Measurements from ENCODE around the gene DCTN1. TPM values are rescaled to one million over a fixed set of nuclear protein-coding genes. Genes with fewer than 3 reads are reported as not detected.
A peak's percentile ranks its signal among the peaks of the same experiment; 100 is the strongest.

DCTN1 gene
- total RNA-seq, 1 donor from 2014 or later, result 104 TPM

DNA sequence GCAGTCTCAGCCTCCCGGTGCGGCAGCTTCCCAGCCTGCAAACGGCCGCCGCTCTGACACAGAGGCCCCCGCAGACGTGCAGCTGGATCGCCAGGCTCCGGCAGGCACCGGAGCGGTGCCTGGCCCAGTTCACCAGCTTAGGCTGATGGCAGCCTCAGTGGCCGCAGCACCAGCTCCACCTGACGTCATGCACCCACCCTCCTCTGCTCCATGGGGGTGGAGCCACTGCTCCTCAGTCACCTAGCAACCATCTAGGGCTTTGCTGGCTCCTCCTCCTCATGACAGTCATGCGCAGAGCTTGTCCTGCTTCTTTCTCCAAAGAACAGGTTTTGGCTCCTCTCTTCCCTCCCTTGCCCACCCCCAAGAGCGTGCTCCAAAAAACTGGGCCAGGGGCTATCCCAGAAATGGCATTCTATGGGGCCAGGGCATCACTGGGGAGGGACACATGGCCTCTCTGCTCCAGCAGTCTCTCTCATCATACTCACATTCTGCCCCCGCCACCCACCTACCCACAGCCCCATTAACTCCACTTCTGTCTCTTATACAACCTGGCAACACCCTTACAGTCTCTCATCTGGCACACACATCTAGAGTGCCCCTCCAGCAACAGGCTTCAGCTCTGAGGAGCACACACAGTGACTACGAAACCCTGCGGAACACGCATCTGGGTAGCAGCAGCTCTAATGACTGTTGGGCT is 5.5 kb downstream of the DCTN1 start:
- intact Hi-C loops (cut with micrococcal nuclease), result no loop called here

DNA sequence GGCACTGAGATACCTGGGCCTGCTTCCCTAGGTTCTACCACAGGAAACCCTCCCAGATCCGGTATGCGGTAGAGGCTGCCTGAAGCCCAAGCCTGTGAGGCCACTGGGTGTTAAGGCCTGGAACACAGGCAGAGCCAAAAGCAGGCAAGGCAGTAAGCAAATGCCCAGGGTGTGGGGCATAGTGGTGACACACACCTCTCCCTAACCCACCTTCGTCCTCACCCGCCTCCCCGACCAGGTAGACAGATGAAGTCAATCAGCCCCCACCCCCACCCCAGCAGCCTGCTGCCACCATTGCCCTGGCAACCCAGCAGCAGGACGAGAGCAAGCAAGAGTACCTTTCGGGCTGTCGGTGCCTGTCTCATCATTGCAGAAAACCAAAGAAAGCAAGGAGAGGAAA is 6.1 kb downstream of the DCTN1 start:
- Mint-ChIP-seq H3K9me3 (no peaks in the 10 kb centered on the region), H3K36me3 (ENCODE audit: low read depth) (peaks cover 33% of the 10 kb centered on the region)
- no peak for DNase-seq (ENCODE audit: low spot score)

More for the DNA sequence above, 5.5 kb downstream of the DCTN1 start:
- Mint-ChIP-seq H3K36me3 (ENCODE audit: low read depth) (peaks cover 29% of the 10 kb centered on the region), H3K4me1 (ENCODE audit: low read depth) (peaks cover 2% of the 10 kb centered on the region), H3K27ac (peak overlapping the region; percentile 19), H3K9me3 (no peaks in the 10 kb centered on the region), H3K27me3 (ENCODE audit: low read depth) (no peaks in the 10 kb centered on the region), H3K4me3 (ENCODE audit: low read depth) (no peak overlapping the region)
- no peak for DNase-seq (ENCODE audit: low spot score)

DNA sequence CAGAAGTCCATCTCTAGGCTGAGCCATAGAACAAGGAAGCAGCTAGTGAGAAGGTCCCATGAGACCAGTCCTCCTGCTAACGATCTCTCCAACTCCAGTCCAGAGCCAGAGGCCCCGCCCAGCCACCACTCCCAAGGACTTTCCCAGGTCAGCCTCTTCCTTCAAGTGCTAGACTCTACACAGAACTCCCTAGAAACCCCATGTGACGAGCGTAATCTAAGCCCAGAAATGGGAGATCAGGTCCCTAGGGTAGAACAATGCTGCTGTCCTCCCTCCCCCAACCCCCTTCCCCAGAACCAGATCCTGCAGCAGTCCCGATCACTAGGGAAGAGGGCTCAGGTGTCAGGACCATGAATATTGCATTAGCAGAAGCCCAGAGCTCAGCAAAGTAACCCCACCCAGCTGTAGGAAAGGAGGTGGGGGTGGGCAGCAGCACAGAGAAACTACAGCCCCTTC is 6.9 kb downstream of the DCTN1 start:
- Mint-ChIP-seq H3K9me3 (no peaks in the 10 kb centered on the region), H3K36me3 (ENCODE audit: low read depth) (peaks cover 40% of the 10 kb centered on the region), H3K27ac (no peak overlapping the region), H3K4me1 (ENCODE audit: low read depth) (no peaks in the 10 kb centered on the region), H3K27me3 (ENCODE audit: low read depth) (no peaks in the 10 kb centered on the region), H3K4me3 (ENCODE audit: low read depth) (no peak overlapping the region)
- DNase-seq (ENCODE audit: low spot score), result no peak
- intact Hi-C loops (cut with micrococcal nuclease), result no loop called here

More for the DNA sequence above, 6.1 kb downstream of the DCTN1 start:
- no peaks in the 10 kb centered on the region for H3K27me3 Mint-ChIP-seq (ENCODE audit: low read depth)
- no peak overlapping the region for H3K27ac Mint-ChIP-seq
- no peak overlapping the region for H3K4me3 Mint-ChIP-seq (ENCODE audit: low read depth)
- intact Hi-C loops (cut with micrococcal nuclease), result no loop called here
- peaks cover 2% of the 10 kb centered on the region for H3K4me1 Mint-ChIP-seq (ENCODE audit: low read depth)

DNA sequence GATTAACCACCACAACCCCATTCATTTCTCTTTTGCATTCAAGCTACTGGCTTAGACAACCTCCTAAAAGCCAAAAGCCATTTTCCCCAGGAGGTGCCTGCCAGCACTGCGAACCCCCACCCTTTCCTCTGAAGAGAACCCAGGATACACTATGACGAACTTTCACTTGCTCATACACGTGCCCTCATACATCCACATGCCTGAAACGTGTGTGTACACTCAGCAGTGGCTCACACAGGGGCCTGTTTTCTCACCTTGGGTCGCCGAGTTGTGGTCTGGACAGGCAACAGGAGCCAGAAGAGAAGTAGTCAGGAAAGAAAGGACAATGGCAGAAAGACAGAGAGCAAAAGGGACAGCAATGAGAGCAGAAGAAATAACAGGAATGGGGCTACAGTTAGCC is 7.4 kb downstream of the DCTN1 start:
- Mint-ChIP-seq H3K36me3 (ENCODE audit: low read depth) (peaks cover 42% of the 10 kb centered on the region), H3K27me3 (ENCODE audit: low read depth) (no peaks in the 10 kb centered on the region), H3K9me3 (no peaks in the 10 kb centered on the region), H3K4me1 (ENCODE audit: low read depth) (no peaks in the 10 kb centered on the region), H3K27ac (no peak overlapping the region), H3K4me3 (ENCODE audit: low read depth) (no peak overlapping the region)
- no peak for DNase-seq (ENCODE audit: low spot score)
- intact Hi-C loops (cut with micrococcal nuclease), result no loop called here

DNA sequence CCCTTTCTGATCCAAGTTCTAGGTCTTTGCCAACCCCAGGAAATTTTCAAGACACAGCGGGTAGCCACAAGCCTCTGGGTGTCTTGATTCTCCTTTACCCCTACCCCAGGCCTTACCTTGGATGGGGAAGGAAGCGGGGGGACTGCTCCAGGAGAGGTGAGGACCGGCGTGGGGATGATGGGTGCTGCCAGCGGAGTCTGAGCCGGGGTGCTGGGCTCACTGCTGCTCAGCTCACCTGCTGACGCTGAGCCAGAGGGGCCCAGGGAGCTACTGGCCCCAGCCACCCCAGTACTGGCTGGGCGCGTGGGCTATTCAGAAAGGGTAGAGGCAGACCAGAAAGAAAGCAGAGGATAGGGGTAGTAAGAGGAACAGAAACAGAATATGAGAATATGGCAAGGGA is 8.7 kb downstream of the DCTN1 start:
- no peaks in the 10 kb centered on the region for H3K27me3 Mint-ChIP-seq (ENCODE audit: low read depth)
- H3K36me3 Mint-ChIP-seq (ENCODE audit: low read depth), result peaks cover 46% of the 10 kb centered on the region
- H3K4me3 Mint-ChIP-seq (ENCODE audit: low read depth), result no peak overlapping the region
- H3K4me1 Mint-ChIP-seq (ENCODE audit: low read depth), result no peaks in the 10 kb centered on the region
- H3K27ac Mint-ChIP-seq, result no peak overlapping the region
- H3K9me3 Mint-ChIP-seq, result no peaks in the 10 kb centered on the region
- intact Hi-C loops (cut with micrococcal nuclease), result no loop called here
- no peak for DNase-seq (ENCODE audit: low spot score)

DNA sequence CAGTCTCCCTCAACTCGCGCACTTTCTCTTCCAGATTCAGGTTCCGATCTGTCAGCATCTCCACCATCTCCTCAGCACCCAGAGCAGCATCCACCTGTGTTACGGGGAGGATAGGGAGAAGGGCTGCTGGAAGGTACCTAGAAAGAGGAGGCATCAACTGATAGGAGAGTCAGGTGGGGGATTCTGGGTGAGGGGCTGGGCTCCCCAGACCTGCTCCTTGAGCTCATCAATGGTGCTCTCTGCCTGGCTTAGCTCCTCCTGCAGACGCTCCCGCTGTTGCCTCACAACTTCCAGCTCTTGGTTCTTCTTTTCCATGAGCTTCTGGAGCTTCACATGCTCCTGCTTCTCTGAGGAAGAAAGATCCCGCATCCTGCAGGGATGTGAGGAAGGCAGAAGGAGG is 10.1 kb downstream of the DCTN1 start:
- intact Hi-C loops (cut with micrococcal nuclease), result no loop called here
- no peaks in the 10 kb centered on the region for H3K27me3 Mint-ChIP-seq (ENCODE audit: low read depth)

DNA sequence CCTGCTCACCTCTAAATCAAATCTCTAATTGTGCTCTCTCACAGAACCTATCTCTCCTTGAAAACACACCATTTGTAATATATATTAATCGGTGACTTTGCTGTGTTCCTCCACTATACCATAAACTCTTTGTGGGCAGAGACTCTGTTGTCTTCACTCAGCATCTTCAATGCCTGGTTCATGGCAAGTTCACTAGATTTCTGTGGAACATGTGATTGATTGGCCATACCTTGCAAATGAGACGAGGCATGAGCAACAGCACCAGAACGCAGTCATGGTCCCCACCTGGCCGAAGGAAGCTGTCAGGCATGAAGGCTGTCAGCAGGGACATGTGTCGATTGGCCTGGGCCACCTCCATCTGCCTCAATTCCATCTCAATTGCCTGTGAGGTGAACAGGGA is 11.6 kb downstream of the DCTN1 start:
- H3K4me1 Mint-ChIP-seq (ENCODE audit: low read depth), result no peaks in the 10 kb centered on the region
- no peak overlapping the region for H3K4me3 Mint-ChIP-seq (ENCODE audit: low read depth)
- DNase-seq (ENCODE audit: low spot score), result no peak
- H3K27me3 Mint-ChIP-seq (ENCODE audit: low read depth), result no peaks in the 10 kb centered on the region
- intact Hi-C loops (cut with micrococcal nuclease), result no loop called here
- no peak overlapping the region for H3K27ac Mint-ChIP-seq
- peaks cover 64% of the 10 kb centered on the region for H3K36me3 Mint-ChIP-seq (ENCODE audit: low read depth)
- no peaks in the 10 kb centered on the region for H3K9me3 Mint-ChIP-seq

More for the DNA sequence above, 10.1 kb downstream of the DCTN1 start:
- Mint-ChIP-seq H3K4me1 (ENCODE audit: low read depth) (no peaks in the 10 kb centered on the region), H3K27ac (no peak overlapping the region), H3K9me3 (no peaks in the 10 kb centered on the region), H3K36me3 (ENCODE audit: low read depth) (peaks cover 57% of the 10 kb centered on the region), H3K4me3 (ENCODE audit: low read depth) (no peak overlapping the region)
- no peak for DNase-seq (ENCODE audit: low spot score)

DNA sequence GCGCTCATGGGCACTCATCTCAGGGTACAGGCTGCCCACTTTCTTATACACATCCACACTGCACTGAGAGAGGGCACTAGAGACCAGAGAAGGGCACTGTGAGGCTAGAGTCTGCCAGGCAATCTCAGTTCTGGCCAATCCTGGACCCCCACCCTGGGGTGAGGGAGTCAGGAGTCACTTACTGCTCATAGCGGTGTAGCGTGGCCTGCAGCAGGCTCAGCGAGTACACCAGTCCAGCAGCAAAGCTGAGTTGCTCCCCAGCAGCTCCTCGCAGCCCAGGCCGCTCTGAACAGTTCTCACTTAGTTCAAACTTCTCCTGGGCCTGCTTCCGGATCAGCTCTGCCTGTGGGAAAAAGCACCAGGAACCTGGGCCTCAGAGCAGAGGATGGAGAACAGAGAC is 12.3 kb downstream of the DCTN1 start:
- peaks cover 66% of the 10 kb centered on the region for H3K36me3 Mint-ChIP-seq (ENCODE audit: low read depth)
- no peaks in the 10 kb centered on the region for H3K4me1 Mint-ChIP-seq (ENCODE audit: low read depth)
- no peak for DNase-seq (ENCODE audit: low spot score)
- H3K9me3 Mint-ChIP-seq, result no peaks in the 10 kb centered on the region
- no peak overlapping the region for H3K27ac Mint-ChIP-seq
- intact Hi-C loops (cut with micrococcal nuclease), result no loop called here
- no peaks in the 10 kb centered on the region for H3K27me3 Mint-ChIP-seq (ENCODE audit: low read depth)
- no peak overlapping the region for H3K4me3 Mint-ChIP-seq (ENCODE audit: low read depth)

DNA sequence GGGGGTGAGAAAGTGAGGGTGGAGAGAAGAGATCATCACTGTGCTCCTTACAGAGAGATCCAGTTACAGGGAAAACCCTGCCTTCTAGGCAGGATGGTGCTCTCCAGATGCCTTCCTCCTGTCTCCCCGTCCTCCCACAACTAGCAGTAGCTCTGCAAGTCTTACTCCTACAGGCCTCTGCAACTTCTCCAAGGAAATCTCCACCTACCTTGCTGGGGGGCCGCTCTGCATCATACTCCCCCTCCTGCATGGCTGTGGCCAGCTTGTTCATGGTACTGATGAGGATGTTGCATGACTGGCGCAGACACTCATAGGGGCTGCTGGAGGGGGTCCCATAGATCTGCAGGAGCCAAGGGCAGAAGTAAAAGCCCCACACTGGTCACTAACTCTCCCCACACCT is 14.1 kb downstream of the DCTN1 start:
- H3K4me1 Mint-ChIP-seq (ENCODE audit: low read depth), result no peaks in the 10 kb centered on the region
- intact Hi-C loops (cut with micrococcal nuclease), result no loop called here
- no peaks in the 10 kb centered on the region for H3K27me3 Mint-ChIP-seq (ENCODE audit: low read depth)
- DNase-seq (ENCODE audit: low spot score), result no peak
- H3K27ac Mint-ChIP-seq, result no peak overlapping the region
- H3K9me3 Mint-ChIP-seq, result no peaks in the 10 kb centered on the region
- no peak overlapping the region for H3K4me3 Mint-ChIP-seq (ENCODE audit: low read depth)
- peaks cover 76% of the 10 kb centered on the region for H3K36me3 Mint-ChIP-seq (ENCODE audit: low read depth)

DNA sequence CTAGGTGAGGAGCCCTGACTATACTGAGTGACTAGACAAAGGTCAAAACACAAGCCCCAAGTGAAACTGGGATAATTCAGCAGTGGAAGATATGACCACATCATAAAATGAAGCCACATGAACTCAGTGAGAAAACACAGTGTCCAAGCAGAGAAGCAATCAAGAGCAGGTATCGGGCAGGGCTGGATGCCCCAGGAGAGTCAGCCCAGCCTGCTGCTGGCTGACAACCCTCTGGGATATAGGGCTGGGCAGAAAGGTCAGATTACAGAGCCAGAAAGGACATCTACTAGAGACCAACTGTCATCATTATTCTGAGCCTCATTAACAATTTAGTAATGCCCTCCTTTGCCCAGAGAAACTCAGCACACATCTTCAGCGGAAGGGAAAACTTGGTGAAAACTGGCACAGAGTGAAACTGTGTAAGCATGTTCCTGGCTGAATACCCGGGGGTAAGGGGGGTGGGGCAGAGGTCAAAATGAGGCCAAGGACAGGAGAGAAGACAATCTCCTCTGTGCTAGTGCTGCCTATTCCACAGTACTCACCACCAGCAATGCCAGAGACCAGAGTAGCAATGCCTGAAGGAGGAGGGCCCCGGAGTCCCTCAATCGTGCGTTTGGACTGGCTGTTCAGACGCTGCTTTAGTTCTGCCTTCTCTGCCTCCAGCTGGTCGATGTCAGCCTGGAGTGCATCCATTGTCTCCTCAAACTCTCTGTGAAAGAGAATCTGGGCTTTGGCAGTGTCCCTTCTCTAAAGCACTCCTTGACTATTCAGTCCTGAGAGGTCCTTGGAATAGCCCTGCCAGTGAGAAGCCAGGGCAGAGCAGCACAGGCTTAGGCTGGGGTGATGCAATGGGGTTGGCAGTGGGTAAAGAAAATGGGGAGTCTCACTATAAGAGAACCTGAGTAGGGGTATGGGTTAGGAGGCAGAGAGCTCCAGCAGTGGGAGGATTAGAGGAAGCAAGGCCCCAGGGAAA is 15.3 kb downstream of the DCTN1 start:
- Mint-ChIP-seq H3K9me3 (no peaks in the 10 kb centered on the region), H3K4me1 (ENCODE audit: low read depth) (no peaks in the 10 kb centered on the region), H3K27ac (no peak overlapping the region), H3K36me3 (ENCODE audit: low read depth) (peaks cover 70% of the 10 kb centered on the region), H3K27me3 (ENCODE audit: low read depth) (no peaks in the 10 kb centered on the region), H3K4me3 (ENCODE audit: low read depth) (no peak overlapping the region)
- intact Hi-C loops (cut with micrococcal nuclease), result no loop called here
- no peak for DNase-seq (ENCODE audit: low spot score)

DNA sequence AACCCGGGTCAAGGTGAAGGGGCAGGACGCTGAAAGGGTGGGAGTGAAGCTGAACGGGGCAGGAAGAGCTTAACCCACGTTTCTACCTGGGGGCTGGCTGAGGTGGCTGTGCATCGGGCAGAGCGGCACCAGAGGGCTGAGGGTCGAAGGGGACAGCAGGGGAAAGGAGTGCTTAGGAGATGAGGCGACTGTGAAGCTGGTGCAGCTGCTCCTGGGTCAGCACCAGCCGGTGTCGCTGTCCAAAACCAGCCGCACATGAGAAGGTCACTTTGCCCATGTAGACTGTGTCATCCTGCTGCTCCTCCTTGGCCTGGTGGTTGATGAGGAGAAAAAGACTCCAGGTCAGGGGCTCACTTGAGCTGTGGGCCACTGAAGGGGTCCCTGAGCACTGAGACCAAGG is 18.8 kb downstream of the DCTN1 start:
- intact Hi-C loops (cut with micrococcal nuclease), result no loop called here
- DNase-seq (ENCODE audit: low spot score), result no peak
- Mint-ChIP-seq H3K36me3 (ENCODE audit: low read depth) (peaks cover 49% of the 10 kb centered on the region), H3K9me3 (no peaks in the 10 kb centered on the region), H3K4me1 (ENCODE audit: low read depth) (no peaks in the 10 kb centered on the region), H3K27me3 (ENCODE audit: low read depth) (no peaks in the 10 kb centered on the region), H3K27ac (no peak overlapping the region), H3K4me3 (ENCODE audit: low read depth) (no peak overlapping the region)

DNA sequence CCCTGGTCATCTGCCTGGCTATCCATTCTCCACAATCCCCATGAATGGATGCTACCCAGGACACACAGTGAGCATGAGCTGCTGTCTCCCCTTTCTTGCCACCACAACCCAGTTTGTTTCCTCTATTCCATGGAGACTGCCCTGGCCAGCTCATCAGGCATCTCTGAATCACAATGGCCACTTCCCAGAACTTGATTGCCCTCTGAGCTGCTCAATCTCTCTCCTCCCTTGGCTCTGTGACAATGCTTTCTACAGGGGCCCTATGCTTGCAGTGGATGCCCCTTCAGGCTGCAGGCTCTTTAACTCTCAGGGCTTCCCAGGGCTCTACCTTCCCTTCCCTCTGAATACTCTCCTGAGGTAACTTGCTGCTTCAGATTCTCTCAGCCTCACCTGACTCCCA is 22.5 kb downstream of the DCTN1 start:
- intact Hi-C loops (cut with micrococcal nuclease), result no loop called here
- no peaks in the 10 kb centered on the region for H3K9me3 Mint-ChIP-seq
- H3K4me1 Mint-ChIP-seq (ENCODE audit: low read depth), result no peaks in the 10 kb centered on the region
- no peak for DNase-seq (ENCODE audit: low spot score)
- H3K27ac Mint-ChIP-seq, result no peak overlapping the region
- no peak overlapping the region for H3K4me3 Mint-ChIP-seq (ENCODE audit: low read depth)
- peaks cover 31% of the 10 kb centered on the region for H3K36me3 Mint-ChIP-seq (ENCODE audit: low read depth)
- H3K27me3 Mint-ChIP-seq (ENCODE audit: low read depth), result no peaks in the 10 kb centered on the region

DNA sequence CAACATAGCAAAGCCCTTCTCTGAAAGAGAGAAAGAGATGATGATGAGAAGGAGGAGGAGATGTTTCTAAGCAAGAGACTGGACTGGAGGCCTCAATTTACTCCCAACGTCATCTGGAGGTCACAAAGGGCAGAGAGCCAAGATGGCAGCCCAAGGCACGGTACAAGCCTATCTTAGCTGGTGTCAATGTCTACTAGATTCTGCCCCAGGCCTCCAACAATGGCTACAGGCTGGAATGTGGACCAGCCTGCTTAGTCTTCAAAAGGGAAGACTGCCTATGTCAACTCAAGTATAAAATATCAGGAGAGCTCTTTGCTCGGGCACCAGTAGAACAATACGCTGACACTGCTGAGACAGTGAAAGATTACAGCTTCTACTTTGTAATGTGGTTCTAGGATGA is 30.2 kb downstream of the DCTN1 start:
- no peaks in the 10 kb centered on the region for H3K9me3 Mint-ChIP-seq
- DNase-seq (ENCODE audit: low spot score), result no peak
- H3K27me3 Mint-ChIP-seq (ENCODE audit: low read depth), result peaks cover 3% of the 10 kb centered on the region
- H3K4me1 Mint-ChIP-seq (ENCODE audit: low read depth), result no peaks in the 10 kb centered on the region
- no peaks in the 10 kb centered on the region for H3K36me3 Mint-ChIP-seq (ENCODE audit: low read depth)
- no peak overlapping the region for H3K27ac Mint-ChIP-seq
- H3K4me3 Mint-ChIP-seq (ENCODE audit: low read depth), result no peak overlapping the region
- intact Hi-C loops (cut with micrococcal nuclease), result no loop called here

All from activated T-helper 2 cell treated with anti-CD3 and anti-CD28 coated beads, Interferon-gamma antibody, Interleukin-2, Interleukin-4, amounts not matched to agents 10 μg/mL and 5 μg/mL and 100 μg/mL, durations not matched to agents 14 hours and 24 hours and 36 hours (primary cell).